CD14-positive monocyte (primary cell): Measurements from ENCODE around the gene FAT1. TPM values are rescaled to one million over a fixed set of nuclear protein-coding genes. Genes with fewer than 3 reads are reported as not detected.

Experiments
- DNase-seq, 3 donors: peaks; one replicate each; pipeline ENCODE4 v3.0.0-alpha.2; 2011 to 2022
- H2AFZ ChIP-seq: 2 replicates; pipeline ENCODE4 v1.6.0; 2012; ENCODE audit warnings: mild to moderate bottlenecking, low read depth, low read length, inconsistent platforms; ENCODE audit not compliant: insufficient read depth, poor library complexity, severe bottlenecking
- H3K27ac ChIP-seq, 2 donors: 1 replicate in 1 of 2; 2 replicates in 1 of 2; pipeline ENCODE4 v1.5.1; 2012 to 2013; ENCODE audit warnings: low read length in 2 of 2, control low read depth in 1 of 2, inconsistent platforms in 1 of 2, low read depth in 1 of 2, mild to moderate bottlenecking in 1 of 2
- H3K27me3 ChIP-seq, 2 donors: one replicate each; pipeline versions ENCODE4 v1.6.0 to v1.6.1; 2011 to 2013; ENCODE audit warnings: low read length in 2 of 2; ENCODE audit not compliant: control insufficient read depth in 2 of 2, insufficient read depth in 2 of 2
- H3K36me3 ChIP-seq, 2 donors: replicated peaks in 1 of 2; 1 replicate in 1 of 2; 2 replicates in 1 of 2; pipeline versions ENCODE4 v1.5.1 to v1.6.1; 2012 to 2013; ENCODE audit warnings: low read length in 2 of 2, control low read depth in 1 of 2, inconsistent platforms in 1 of 2, mild to moderate bottlenecking in 1 of 2; ENCODE audit not compliant: insufficient read depth in 2 of 2, control insufficient read depth in 1 of 2
- H3K4me1 ChIP-seq, 2 donors: 1 replicate in 1 of 2; 2 replicates in 1 of 2; pipeline versions ENCODE4 v1.5.1 to v1.6.1; 2012 to 2013; ENCODE audit warnings: low read length in 2 of 2, control low read depth in 1 of 2, inconsistent platforms in 1 of 2, mild to moderate bottlenecking in 1 of 2, moderate library complexity in 1 of 2; ENCODE audit not compliant: insufficient read depth in 2 of 2, control insufficient read depth in 1 of 2
- H3K4me2 ChIP-seq: replicated peaks from 2 replicates; pipeline ENCODE3; 2012; ENCODE audit warnings: low read length, moderate library complexity, mild to moderate bottlenecking; ENCODE audit not compliant: poor library complexity, severe bottlenecking; ENCODE audit errors: extremely low read depth
- H3K4me3 ChIP-seq, 3 experiments: fragments of 200-600 bp in 1 of 3; sonication (generic) in 1 of 3; replicated peaks in 1 of 3; 1 replicate in 2 of 3; 2 replicates in 1 of 3; pipeline ENCODE4 v1.5.1; 2011 to 2013; ENCODE audit warnings: low read length in 3 of 3, mild to moderate bottlenecking in 3 of 3, control low read depth in 2 of 3, low read depth in 2 of 3, inconsistent platforms in 1 of 3, moderate library complexity in 1 of 3
- H3K79me2 ChIP-seq: 2 replicates; pipeline ENCODE4 v1.6.0; 2012; ENCODE audit warnings: mild to moderate bottlenecking, control low read depth, inconsistent platforms, low read length, moderate library complexity; ENCODE audit not compliant: insufficient read depth
- H3K9ac ChIP-seq: 2 replicates; pipeline ENCODE4 v1.6.0; 2017; ENCODE audit warnings: low read length, mild to moderate bottlenecking; ENCODE audit not compliant: insufficient read depth, poor library complexity, severe bottlenecking
- H3K9me3 ChIP-seq, 2 donors: replicated peaks in 1 of 2; 1 replicate in 1 of 2; 2 replicates in 1 of 2; pipeline versions ENCODE4 v1.5.1 to v1.6.1; 2012 to 2013; ENCODE audit warnings: low read length in 2 of 2, control low read depth in 1 of 2; ENCODE audit not compliant: control insufficient read depth in 1 of 2, insufficient read depth in 1 of 2
- H4K20me1 ChIP-seq: 2 replicates; pipeline ENCODE4 v1.6.0; 2012; ENCODE audit warnings: mild to moderate bottlenecking, low read length, control low read depth, moderate library complexity; ENCODE audit not compliant: insufficient read depth
- H3K27ac Mint-ChIP-seq, 7 donors: one replicate each; pipeline ENCODE4 v1.8.0; 2020; ENCODE audit warnings: mild to moderate bottlenecking in 7 of 7, mixed read lengths in 7 of 7, moderate library complexity in 6 of 7, inconsistent platforms in 2 of 7
- H3K27me3 Mint-ChIP-seq, 3 donors: one replicate each; pipeline ENCODE4 v1.8.0; 2021 to 2022; ENCODE audit warnings: low read depth in 3 of 3, mild to moderate bottlenecking in 3 of 3, mixed read lengths in 3 of 3, moderate library complexity in 3 of 3, inconsistent platforms in 1 of 3
- H3K36me3 Mint-ChIP-seq, 2 donors: one replicate each; pipeline ENCODE4 v1.8.0; 2020; ENCODE audit warnings: mixed read lengths in 2 of 2, inconsistent platforms in 1 of 2, mild to moderate bottlenecking in 1 of 2
- H3K4me1 Mint-ChIP-seq: one replicate; pipeline ENCODE4 v1.8.0; 2020; ENCODE audit warnings: mild to moderate bottlenecking, mixed read lengths
- H3K4me3 Mint-ChIP-seq, 2 donors: one replicate each; pipeline ENCODE4 v1.8.0; 2020; ENCODE audit warnings: mild to moderate bottlenecking in 2 of 2, mixed read lengths in 2 of 2, moderate library complexity in 1 of 2
- H3K9me3 Mint-ChIP-seq, 7 donors: one replicate each; pipeline ENCODE4 v1.8.0; 2020 to 2022; ENCODE audit warnings: mixed read lengths in 7 of 7, mild to moderate bottlenecking in 6 of 7, moderate library complexity in 6 of 7, inconsistent platforms in 2 of 7
- WGBS: methylation state at CpG from one replicate; pipeline ENCODE4 v1.1.5; 2013; ENCODE audit warnings: missing lambda C conversion rate; ENCODE audit not compliant: insufficient coverage; 5-methylcytosine and 5-hydroxymethylcytosine counted together
- intact Hi-C, 2 donors: fragments of 100-400 bp; cut with micrococcal nuclease; formaldehyde crosslinking; loops; one replicate each; pipeline versions ENCODE4 v1.15.0 to v1.15.1; 2023
- polyA plus RNA-seq, 3 donors: library from polyadenylated mRNA; depleted of rRNA in 1 of 3; unstranded in 2 of 3; stranded (reverse) in 1 of 3; fragments of 300-500 nt in 2 of 3; fragments of >200 nt in 1 of 3; fragmentation: Illumina TruSeq in 2 of 3; gene quantifications; 1 replicate in 2 of 3; 2 replicates in 1 of 3; pipeline ENCODE4 v1.2.3, GENCODE V29; 2012 to 2021
- TF ChIP-seq, protein P1 (sequence below): fragments of 200-600 bp; IDR thresholded peaks from one replicate; pipeline ENCODE4 v1.8.0; 2022; ENCODE audit warnings: antibody characterized with exemption, mild to moderate bottlenecking

The FAT1 gene
- polyA plus RNA-seq, 3 donors, result not detected

DNA sequence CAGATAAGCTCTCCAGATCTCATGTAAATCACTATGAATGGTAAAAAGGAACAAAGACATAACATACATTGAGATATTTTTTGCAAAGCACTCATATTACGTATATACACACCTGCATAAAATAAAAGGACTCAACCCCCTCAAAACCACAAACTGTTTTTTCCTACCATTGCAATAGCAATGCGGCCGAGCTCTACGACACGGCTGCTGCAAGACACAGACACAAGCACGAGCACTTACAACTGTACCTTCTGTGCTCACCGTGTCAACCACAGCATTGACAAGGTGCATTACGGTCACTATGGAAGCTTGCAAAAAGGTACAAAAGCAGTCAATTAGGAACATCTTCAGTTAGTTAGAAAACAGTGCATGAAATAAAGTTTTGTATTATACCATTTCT is 131.2 kb downstream of the FAT1 start:
- Histone ChIP-seq H3K27ac (no peak overlapping the region), H3K36me3 (no peaks in the 10 kb centered on the region), H3K4me3 (no peak overlapping the region), H3K9ac (no peak overlapping the region), H3K79me2 (no peaks in the 10 kb centered on the region), H3K27me3 (no peaks in the 10 kb centered on the region), H3K4me2 (no peak overlapping the region), H2AFZ (no peak overlapping the region), H3K9me3 (no peaks in the 10 kb centered on the region), H4K20me1 (no peaks in the 10 kb centered on the region), H3K4me1 (no peaks in the 10 kb centered on the region)
- TF ChIP-seq, protein P1, sequence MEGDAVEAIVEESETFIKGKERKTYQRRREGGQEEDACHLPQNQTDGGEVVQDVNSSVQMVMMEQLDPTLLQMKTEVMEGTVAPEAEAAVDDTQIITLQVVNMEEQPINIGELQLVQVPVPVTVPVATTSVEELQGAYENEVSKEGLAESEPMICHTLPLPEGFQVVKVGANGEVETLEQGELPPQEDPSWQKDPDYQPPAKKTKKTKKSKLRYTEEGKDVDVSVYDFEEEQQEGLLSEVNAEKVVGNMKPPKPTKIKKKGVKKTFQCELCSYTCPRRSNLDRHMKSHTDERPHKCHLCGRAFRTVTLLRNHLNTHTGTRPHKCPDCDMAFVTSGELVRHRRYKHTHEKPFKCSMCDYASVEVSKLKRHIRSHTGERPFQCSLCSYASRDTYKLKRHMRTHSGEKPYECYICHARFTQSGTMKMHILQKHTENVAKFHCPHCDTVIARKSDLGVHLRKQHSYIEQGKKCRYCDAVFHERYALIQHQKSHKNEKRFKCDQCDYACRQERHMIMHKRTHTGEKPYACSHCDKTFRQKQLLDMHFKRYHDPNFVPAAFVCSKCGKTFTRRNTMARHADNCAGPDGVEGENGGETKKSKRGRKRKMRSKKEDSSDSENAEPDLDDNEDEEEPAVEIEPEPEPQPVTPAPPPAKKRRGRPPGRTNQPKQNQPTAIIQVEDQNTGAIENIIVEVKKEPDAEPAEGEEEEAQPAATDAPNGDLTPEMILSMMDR, result no peak
- Mint-ChIP-seq H3K27me3 (peaks cover 2 to 4% (median 3%) of the 10 kb centered on the region in 3 donors), H3K4me1 (no peaks in the 10 kb centered on the region), H3K9me3 (no peaks in the 10 kb centered on the region), H3K36me3 (no peaks in the 10 kb centered on the region), H3K4me3 (no peak overlapping the region), H3K27ac (no peak overlapping the region)
- WGBS, result 95% methylated on average over 6 of the region's 8 CpGs
- no peak for DNase-seq
- intact Hi-C loops, result no loop called here

DNA sequence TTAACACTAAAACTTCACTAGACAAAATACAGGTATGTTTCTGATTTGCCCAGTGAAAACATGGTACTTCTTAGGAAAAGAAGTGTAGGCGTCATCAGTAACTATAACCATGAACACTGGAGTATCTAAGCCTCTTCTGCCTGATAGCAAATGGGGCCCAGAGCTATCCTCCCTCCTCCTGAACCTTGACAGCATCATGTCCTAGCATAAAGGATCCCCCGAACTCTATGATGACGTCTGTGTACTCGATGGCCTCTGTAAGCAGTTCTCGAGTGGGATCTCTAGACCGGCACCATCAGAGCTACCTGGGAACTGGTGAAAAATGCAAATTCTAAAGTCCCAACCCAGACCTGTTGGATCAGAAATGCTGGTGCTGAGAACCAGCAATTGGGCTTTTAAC is 132.0 kb downstream of the FAT1 start:
- H4K20me1 ChIP-seq, result no peaks in the 10 kb centered on the region
- intact Hi-C loops, result no loop called here
- Mint-ChIP-seq H3K9me3 (no peaks in the 10 kb centered on the region), H3K27me3 (peaks cover 2 to 4% (median 3%) of the 10 kb centered on the region in 3 donors), H3K27ac (no peak overlapping the region), H3K4me1 (no peaks in the 10 kb centered on the region), H3K36me3 (no peaks in the 10 kb centered on the region), H3K4me3 (no peak overlapping the region)
- H3K4me1 ChIP-seq, result no peaks in the 10 kb centered on the region
- H3K4me3 ChIP-seq, result no peak overlapping the region
- WGBS, result 98% methylated on average over 6 of the region's 6 CpGs
- TF ChIP-seq, protein P1, result no peak
- no peaks in the 10 kb centered on the region for H3K9me3 ChIP-seq
- DNase-seq, result no peak
- no peak overlapping the region for H2AFZ ChIP-seq
- no peaks in the 10 kb centered on the region for H3K27me3 ChIP-seq
- no peak overlapping the region for H3K4me2 ChIP-seq
- H3K27ac ChIP-seq, result no peak overlapping the region
- H3K36me3 ChIP-seq, result no peaks in the 10 kb centered on the region
- H3K79me2 ChIP-seq, result no peaks in the 10 kb centered on the region
- H3K9ac ChIP-seq, result no peak overlapping the region
